ENCODE data around the gene GTPBP1. TPM values are rescaled to one million over a fixed set of nuclear protein-coding genes. Genes with fewer than 3 reads are reported as not detected.

The GTPBP1 gene
- total RNA-seq: 116 TPM

DNA sequence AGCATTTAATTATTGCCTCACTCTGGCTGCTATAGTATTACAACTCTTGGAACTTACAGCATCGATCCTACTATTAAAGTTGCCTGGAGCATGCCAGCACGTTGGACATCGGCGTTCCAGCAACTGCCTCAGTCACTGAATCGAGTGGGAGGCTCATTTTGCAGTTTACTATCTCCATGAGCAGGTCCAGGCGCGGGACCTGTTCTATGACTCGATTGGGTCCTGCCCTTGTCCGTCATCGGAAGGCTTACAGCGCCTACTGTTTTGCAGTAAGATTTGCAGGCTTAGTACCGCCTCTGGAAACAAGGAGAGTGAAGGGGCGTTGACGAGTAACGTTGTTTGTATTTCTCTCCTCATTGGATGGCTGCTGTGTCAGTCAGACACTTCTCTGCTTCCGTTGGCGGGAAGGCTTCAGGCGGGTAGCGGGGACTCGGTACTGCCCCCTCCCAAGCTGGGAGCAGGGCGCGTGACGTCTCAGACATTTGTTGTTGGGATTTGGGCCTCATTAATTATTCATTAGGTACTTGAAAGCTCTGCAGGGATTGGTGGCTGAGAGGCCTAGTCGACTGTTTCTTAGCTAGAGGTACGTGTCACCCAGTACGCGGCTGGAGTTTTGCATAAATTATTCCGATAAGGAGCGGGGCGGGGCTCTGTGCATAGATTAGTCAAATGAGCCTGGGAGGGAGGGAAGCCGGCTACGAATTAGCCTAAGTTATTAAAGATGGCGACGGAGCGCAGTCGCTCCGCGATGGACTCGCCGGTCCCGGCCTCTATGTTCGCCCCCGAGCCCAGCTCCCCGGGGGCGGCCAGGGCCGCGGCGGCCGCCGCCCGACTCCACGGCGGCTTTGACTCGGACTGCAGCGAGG lies at the start of gene GTPBP1:
TSS of gene GTPBP1 (plus strand) at position 710 of the 866 bp plus-strand sequence. CDS start at position 722, 12 bp downstream.
- no peaks in the 10 kb centered on the region for H3K27me3 ChIP-seq (ENCODE audit: insufficient read depth, low read length)
- peak within 1 kb of the TSS; percentile 64 for H3K4me3 ChIP-seq (ENCODE audit: low read length)
- no peaks in the 10 kb centered on the region for H3K9me3 ChIP-seq (ENCODE audit: low read depth, low read length)
- peaks cover 52% of the 10 kb centered on the region for H3K4me1 ChIP-seq (ENCODE audit: insufficient read depth, low read length)

DNA sequence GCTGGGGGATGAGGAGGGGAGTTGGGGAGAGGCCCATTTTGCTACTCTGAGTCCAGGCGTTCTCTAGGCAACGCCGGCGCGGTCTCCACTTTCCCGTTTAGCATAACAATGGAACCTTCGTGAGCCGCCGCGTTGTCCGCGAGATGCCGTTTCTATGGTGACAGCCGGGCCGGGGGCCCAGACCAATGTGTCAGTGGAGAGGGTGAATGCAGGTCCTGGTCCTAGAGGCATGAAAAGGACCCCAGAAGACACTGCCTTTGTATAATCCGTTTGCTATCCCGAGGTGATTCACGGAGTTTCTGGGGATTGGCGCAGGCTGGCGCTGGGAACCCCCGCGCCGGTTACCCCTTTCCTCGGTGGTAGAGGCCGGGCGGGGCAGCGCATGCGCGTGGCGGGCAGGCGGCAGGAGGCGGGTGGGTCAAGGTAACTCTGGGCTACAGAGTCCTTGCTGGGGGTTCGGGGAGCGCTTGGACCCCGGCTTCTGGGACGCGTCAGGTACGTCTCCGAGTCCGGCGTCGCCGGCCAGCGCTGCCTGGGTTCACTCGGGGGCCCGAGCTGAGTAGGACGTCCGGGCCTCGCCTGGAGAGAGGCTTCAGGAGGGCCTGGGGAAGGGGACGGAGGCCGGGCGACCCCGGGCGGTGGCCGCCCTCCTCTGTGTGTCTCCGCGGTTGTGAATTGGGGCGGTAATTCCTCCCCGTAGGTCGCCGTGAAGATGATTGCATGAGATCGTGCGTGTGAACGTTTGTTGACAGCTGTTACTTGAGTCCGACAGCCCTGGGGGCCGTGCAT lies 49.3 kb upstream of the GTPBP1 start, which contains the start of the genes CBY1 and FAM227A:
TSS of gene CBY1 (plus strand) at position 383 of the 789 bp plus-strand sequence. CDS start 11,417 bp downstream, outside the sequence.
TSS of gene FAM227A (minus strand) at position 137 of the 789 bp plus-strand sequence. CDS start 6,224 bp downstream, outside the sequence.
- Histone ChIP-seq H3K4me3 (ENCODE audit: low read length) (peak within 1 kb of the TSS; percentile 81), H3K27me3 (ENCODE audit: insufficient read depth, low read length) (no peaks in the 10 kb centered on the region), H3K4me1 (ENCODE audit: insufficient read depth, low read length) (peaks cover 14% of the 10 kb centered on the region), H3K9me3 (ENCODE audit: low read depth, low read length) (no peaks in the 10 kb centered on the region)

DNA sequence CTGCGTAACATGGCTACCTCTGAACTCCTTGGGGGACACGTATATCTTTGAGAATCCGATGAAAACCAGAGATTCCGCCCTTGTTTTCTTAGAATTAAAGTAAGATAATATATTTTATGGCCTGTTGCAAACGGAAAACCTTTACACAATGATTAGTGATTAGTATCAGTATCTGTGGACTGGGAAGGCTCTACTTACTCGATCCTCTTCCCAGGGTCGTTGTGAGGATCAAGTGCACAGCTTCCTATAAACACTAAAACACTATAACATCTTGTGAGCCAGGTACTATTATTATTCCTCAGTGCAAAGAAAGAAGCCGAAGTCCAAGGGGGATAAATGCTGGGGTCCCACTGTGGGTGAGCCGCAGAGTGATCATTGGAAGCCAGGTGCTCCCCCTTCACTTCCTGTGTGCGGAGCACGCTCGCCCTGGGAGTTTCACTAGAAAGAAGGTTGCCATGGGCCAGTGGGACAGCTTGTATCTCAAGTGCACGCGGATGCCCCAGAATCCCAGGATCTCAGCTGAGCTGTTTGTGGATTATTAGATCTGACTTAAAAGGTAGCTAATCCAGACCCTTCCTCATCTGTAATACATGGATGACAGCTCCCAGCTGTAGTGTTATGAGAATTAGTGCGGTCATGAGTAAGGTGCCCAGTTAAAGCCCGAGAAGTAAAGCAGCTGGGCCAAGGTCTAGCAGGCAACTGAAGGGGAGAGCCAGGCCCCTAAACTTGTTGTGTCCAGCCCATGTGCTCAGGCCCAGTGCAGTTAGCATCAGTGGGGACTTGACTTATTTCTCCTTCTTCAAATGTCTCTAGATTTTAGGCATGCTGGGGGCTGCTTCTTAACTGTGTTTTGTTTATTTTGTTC lies 48.5 kb upstream of the GTPBP1 start:
- Histone ChIP-seq H3K4me3 (ENCODE audit: low read length) (peak overlapping the region; percentile 81), H3K4me1 (ENCODE audit: insufficient read depth, low read length) (peaks cover 14% of the 10 kb centered on the region), H3K9me3 (ENCODE audit: low read depth, low read length) (no peaks in the 10 kb centered on the region), H3K27me3 (ENCODE audit: insufficient read depth, low read length) (no peaks in the 10 kb centered on the region)

DNA sequence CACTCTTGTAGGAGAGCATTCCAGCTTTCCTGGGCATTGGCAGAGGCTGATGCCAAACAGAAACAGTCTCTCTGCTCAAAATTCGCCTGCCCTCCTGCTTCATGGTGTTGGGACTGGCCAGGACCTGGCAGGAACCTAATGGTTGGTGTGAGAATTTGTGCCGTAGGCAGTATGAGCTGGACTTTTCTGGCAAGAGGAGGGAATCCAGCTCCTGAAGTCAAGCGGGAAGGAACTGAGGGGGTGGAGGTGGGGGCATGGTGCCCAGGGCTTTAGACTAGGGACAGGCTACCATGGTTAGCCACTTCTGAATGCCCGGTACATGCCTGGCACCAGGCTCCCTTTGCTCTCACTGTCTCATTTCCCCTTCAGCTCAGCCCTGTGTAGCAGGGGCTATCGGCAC lies 30.9 kb upstream of the GTPBP1 start:
- Histone ChIP-seq H3K4me3 (ENCODE audit: low read length) (no peak overlapping the region), H3K9me3 (ENCODE audit: low read depth, low read length) (no peaks in the 10 kb centered on the region), H3K27me3 (ENCODE audit: insufficient read depth, low read length) (no peaks in the 10 kb centered on the region), H3K4me1 (ENCODE audit: insufficient read depth, low read length) (no peaks in the 10 kb centered on the region)

DNA sequence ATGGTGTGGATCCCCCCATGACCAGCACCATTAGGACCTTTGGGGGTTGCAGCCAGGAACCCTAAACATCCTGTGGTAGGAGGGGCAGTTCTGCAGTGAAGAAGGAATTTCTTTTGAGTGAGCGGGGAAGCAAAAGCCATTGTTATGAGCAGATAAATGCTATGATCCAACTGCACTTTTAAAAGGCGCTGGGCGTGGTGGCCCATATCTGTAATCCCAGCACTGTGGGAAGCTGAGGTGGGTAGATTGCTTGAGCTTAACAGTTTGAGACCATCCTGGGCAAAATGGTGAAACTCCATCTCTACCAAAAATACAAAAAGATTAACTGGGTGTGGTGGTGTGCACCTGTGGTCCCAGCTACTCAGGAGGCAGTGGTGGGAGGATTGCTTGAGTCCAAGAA lies 29.9 kb upstream of the GTPBP1 start:
- H3K4me1 ChIP-seq (ENCODE audit: insufficient read depth, low read length): no peaks in the 10 kb centered on the region
- H3K4me3 ChIP-seq (ENCODE audit: low read length): no peak overlapping the region
- no peaks in the 10 kb centered on the region for H3K27me3 ChIP-seq (ENCODE audit: insufficient read depth, low read length)
- H3K9me3 ChIP-seq (ENCODE audit: low read depth, low read length): no peaks in the 10 kb centered on the region

DNA sequence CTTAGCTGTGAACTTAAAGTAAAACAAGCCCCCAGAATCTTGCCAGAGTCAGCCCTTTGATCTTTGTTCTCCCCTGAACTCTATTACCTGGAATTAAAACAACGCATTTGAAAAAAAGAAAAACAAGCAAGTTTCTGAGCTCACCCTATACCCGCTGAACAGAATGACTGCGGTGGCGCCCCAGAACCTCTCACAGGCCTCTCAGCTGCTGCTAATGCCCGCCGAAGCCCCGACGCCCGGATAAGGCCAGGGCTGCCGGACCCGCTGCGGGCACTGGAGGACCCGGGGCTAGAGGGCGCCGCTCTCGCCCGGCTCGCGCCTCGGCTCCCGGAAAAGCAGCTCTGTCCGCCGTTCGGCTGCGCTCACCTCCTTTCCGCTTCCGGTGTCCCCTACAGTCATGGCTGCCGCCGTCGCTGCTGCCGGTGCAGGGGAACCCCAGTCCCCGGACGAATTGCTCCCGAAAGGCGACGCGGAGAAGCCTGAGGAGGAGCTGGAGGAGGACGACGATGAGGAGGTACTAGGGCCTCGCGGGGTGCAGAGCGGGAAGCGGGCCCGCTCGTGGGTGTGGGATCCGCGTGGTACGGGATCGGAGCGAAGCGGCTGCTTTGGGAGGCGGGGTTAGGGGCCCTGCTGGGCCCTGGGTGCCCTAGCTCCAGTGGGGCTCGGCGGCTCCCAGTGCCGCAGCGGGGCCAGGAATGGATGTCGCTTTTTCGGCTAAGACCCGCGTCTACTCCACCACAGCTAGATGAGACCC lies 24.0 kb upstream of the GTPBP1 start, which contains the start of gene TOMM22:
TSS of gene TOMM22 (plus strand) at position 376 of the 754 bp plus-strand sequence. CDS start at position 398, 22 bp downstream.
- Histone ChIP-seq H3K4me3 (ENCODE audit: low read length) (peak within 1 kb of the TSS; percentile 85), H3K27me3 (ENCODE audit: insufficient read depth, low read length) (no peaks in the 10 kb centered on the region), H3K9me3 (ENCODE audit: low read depth, low read length) (no peaks in the 10 kb centered on the region), H3K4me1 (ENCODE audit: insufficient read depth, low read length) (peaks cover 15% of the 10 kb centered on the region)

DNA sequence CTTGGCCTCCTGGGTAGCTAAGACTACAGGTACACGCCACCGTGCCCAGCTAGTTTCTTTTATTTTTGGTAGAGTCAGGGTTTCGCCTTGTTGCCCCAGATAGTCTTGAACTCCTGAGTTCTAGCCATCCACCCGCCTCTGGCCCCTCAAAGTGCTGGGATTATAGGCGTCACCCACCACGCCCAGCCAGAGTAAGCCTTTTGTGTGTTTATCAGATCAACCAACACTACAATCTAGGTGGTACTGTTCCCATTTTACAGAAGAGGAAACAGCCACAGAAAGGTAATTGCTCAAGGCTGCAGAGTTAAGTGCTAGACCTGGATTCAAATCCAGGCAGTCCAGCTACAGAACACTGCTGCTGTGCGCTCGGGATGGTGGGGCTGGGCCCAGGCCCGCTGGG lies 20.8 kb upstream of the GTPBP1 start:
- peaks cover 15% of the 10 kb centered on the region for H3K4me1 ChIP-seq (ENCODE audit: insufficient read depth, low read length)
- no peaks in the 10 kb centered on the region for H3K27me3 ChIP-seq (ENCODE audit: insufficient read depth, low read length)
- H3K9me3 ChIP-seq (ENCODE audit: low read depth, low read length): no peaks in the 10 kb centered on the region
- no peak overlapping the region for H3K4me3 ChIP-seq (ENCODE audit: low read length)

DNA sequence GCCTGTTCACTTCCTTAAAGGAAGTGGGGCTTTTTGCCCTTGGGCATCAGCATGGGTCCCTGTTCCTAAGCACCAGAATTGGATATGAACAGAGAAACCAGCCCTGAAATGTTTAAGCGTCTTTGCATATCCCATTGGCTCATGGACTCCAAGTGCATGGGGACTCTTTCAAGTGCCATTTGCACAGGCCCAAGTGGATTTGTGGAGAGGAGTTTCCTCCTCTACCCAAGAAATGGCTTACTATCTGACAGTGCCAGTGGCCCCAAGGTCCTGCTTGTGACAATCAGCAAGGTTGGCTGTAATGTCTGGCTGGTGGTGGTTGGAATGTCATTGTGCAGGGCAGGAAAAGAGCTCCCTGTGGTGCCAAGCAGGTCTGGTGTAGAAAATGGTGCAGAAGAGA lies 20.0 kb upstream of the GTPBP1 start:
- no peak overlapping the region for H3K4me3 ChIP-seq (ENCODE audit: low read length)
- H3K9me3 ChIP-seq (ENCODE audit: low read depth, low read length): no peaks in the 10 kb centered on the region
- peaks cover 15% of the 10 kb centered on the region for H3K4me1 ChIP-seq (ENCODE audit: insufficient read depth, low read length)
- H3K27me3 ChIP-seq (ENCODE audit: insufficient read depth, low read length): no peaks in the 10 kb centered on the region

DNA sequence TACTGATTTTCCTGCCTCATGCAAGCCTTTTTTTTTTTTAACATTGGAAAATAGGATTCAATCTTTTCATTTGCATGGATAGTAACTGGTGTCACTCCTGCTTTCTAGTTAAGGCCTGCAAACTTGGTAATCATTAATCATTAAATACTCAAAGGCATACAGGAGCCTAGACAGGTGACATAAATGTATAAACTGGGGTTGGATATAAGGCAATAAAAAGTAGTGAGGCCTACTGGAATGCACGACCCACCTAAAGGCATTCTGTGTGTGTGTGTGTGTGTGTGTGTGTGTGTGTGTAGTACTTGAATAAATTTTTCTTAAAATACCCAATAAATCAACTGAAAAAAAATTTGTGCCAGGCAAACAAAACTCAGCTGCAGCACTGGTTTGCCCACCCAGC lies 16.1 kb upstream of the GTPBP1 start:
- H3K27me3 ChIP-seq (ENCODE audit: insufficient read depth, low read length): no peaks in the 10 kb centered on the region
- no peaks in the 10 kb centered on the region for H3K9me3 ChIP-seq (ENCODE audit: low read depth, low read length)
- no peak overlapping the region for H3K4me3 ChIP-seq (ENCODE audit: low read length)
- no peaks in the 10 kb centered on the region for H3K4me1 ChIP-seq (ENCODE audit: insufficient read depth, low read length)

DNA sequence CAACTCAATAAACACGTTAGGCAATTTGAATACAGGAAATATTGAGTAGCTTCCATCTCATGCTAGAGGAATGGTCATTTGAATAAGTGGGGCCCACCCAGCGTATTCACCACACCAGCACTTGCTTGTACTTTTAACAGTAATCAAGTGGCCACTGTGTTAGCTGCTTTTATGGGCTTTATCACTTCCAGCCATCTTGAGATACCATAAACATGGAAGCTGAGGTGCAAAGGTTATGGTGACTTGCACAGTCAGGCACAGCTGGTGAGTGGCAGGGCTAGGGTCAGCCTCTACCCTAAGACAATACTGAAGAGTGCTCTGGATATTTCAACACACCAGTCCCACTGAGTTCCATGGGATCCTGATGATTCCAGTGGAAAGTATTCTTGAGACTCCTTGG lies 11.7 kb upstream of the GTPBP1 start:
- Histone ChIP-seq H3K4me1 (ENCODE audit: insufficient read depth, low read length) (peaks cover 32% of the 10 kb centered on the region), H3K4me3 (ENCODE audit: low read length) (no peak overlapping the region), H3K9me3 (ENCODE audit: low read depth, low read length) (no peaks in the 10 kb centered on the region), H3K27me3 (ENCODE audit: insufficient read depth, low read length) (no peaks in the 10 kb centered on the region)

DNA sequence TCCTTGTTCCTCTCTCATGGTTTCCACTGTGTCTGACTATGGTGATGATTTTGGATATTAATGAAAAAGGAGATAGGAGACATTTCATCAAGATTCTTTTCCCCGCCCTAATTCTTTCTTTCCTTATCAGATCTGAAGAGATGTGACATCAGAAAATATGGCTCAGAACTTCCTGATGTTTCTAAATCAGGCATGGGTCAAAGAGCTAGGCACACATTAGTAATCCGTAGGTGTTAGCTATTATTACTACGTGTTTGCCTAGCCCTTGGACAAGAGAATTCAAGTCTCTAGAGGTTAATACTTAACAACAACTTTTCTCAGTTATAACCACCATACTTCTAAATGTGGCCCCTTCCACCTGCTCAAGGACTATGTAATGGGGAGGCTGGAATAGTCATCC lies 10.8 kb upstream of the GTPBP1 start:
- Histone ChIP-seq H3K4me1 (ENCODE audit: insufficient read depth, low read length) (peaks cover 41% of the 10 kb centered on the region), H3K9me3 (ENCODE audit: low read depth, low read length) (no peaks in the 10 kb centered on the region), H3K4me3 (ENCODE audit: low read length) (no peak overlapping the region), H3K27me3 (ENCODE audit: insufficient read depth, low read length) (no peaks in the 10 kb centered on the region)

DNA sequence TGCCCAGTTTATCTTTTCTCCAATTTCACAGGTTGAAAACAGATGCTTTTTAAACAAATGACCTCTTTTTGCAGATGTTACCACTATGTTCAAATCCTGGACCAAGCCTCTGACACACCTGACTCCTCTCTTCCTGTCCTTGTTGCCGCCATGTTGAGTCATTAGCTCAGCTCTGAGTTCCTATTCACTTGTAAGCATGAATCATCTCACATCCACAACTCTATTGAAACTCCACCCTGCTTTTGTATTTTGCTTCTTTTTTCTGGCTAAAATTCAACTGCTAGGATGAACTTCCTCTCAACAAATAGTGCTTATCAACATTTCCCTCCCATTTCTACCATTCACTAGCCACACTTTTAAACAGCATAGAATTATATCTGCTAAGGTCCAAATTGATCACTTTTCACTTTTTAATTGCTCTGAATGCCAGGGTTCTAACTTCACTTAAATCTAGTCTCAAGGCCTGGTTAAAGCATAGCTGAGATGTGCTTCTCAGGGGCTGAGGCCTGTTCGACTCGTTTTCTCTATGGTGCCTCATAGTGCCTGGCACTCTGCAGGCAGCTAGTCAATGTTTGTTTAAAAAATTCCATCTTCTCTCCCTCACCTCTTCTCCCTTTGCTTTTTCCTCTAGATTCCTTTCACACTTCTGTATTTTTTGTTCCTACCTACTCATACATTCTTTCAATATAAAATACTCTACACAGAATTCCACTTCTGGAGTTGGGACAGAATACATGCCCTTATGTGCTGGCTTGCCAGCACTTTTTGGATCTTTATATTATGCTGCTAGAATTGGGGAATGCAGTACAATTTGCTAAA lies 8.9 kb upstream of the GTPBP1 start:
- H3K4me1 ChIP-seq (ENCODE audit: insufficient read depth, low read length): peaks cover 52% of the 10 kb centered on the region
- no peaks in the 10 kb centered on the region for H3K9me3 ChIP-seq (ENCODE audit: low read depth, low read length)
- H3K27me3 ChIP-seq (ENCODE audit: insufficient read depth, low read length): no peaks in the 10 kb centered on the region
- no peak overlapping the region for H3K4me3 ChIP-seq (ENCODE audit: low read length)

DNA sequence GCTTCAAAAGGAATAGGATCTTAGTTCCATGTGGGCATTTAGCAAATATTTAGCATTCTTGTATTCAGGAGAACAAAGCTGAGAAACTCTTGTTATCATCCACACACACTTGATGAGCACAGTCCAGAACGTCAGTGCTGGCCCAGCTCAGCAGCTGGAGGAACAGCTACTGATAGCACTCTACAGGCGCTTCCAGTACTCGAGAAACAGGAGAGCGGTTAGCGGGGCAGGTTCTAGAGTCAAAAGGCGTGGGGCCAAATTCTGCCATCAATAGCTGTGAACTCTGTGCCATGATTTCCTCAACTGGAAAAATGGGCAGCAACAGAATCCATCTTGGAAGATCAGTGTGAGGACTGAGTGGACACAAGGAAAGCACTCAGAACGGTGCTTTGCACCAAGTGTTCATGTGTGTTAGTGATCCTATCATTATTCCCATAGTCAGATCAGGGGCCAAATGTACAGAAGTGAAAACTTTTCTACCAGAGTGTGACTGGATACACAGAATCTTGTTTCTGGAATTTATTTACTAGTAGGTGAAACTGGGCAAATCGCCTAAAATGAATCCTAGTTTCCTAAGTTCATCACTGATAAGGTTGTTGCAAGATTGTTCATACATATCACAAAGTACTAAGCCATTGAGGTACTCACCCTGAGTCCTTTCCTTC lies 8.2 kb upstream of the GTPBP1 start:
- Histone ChIP-seq H3K4me1 (ENCODE audit: insufficient read depth, low read length) (peaks cover 55% of the 10 kb centered on the region), H3K27me3 (ENCODE audit: insufficient read depth, low read length) (no peaks in the 10 kb centered on the region), H3K4me3 (ENCODE audit: low read length) (no peak overlapping the region), H3K9me3 (ENCODE audit: low read depth, low read length) (no peaks in the 10 kb centered on the region)

Measured in mononuclear cell (primary cell).